ENCODE results near the gene ABCC6. TPM values are rescaled to one million over a fixed set of nuclear protein-coding genes. Genes with fewer than 3 reads are reported as not detected.
A peak's percentile ranks its signal among the peaks of the same experiment; 100 is the strongest.
"Not testable (repeated sequence)": the region's sequence is repeated elsewhere in the genome, so short reads cannot be mapped to it uniquely, and the experiment has no call there.

Gene ABCC6
- total RNA-seq, 1 donor: 0.63 TPM

GRCh38 chr16:16202400-16203143 is 20.7 kb downstream of the ABCC6 start:
- not testable (repeated sequence) for H3K4me3 ChIP-seq (ENCODE audit: low read depth, low read length)
- DNase-seq (ENCODE audit: low read depth): peak; percentile 62
- peak; percentile 18 for TF ChIP-seq CTCF (IDR thresholded peaks at IDR 0.05; ENCODE audit: insufficient read depth, low read length)

- DNase-seq (ENCODE audit: low read depth): not testable (repeated sequence)
Observed at GRCh38 chr16:16201880-16202279, 21.4 kb downstream of the ABCC6 start.

GRCh38 chr16:16200391-16200790 is 22.9 kb downstream of the ABCC6 start:
- H3K4me3 ChIP-seq (ENCODE audit: low read depth, low read length); DNase-seq (ENCODE audit: low read depth): not testable (repeated sequence)

More at GRCh38 chr16:16201880-16202279, 21.4 kb downstream of the ABCC6 start:
- not testable (repeated sequence) for H3K4me3 ChIP-seq (ENCODE audit: low read depth, low read length)

GRCh38 chr16:16199428-16199827 is 23.9 kb downstream of the ABCC6 start:
- not testable (repeated sequence) for H3K4me3 ChIP-seq (ENCODE audit: low read depth, low read length)
- peak; percentile 32 for DNase-seq (ENCODE audit: low read depth)

GRCh38 chr16:16197966-16198365 is 25.3 kb downstream of the ABCC6 start:
- TF ChIP-seq CTCF (IDR thresholded peaks at IDR 0.05; ENCODE audit: insufficient read depth, low read length): no peak
- no peak for DNase-seq (ENCODE audit: low read depth)
- no peak overlapping the region for H3K4me3 ChIP-seq (ENCODE audit: low read depth, low read length)

- no peak overlapping the region for H3K4me3 ChIP-seq (ENCODE audit: low read depth, low read length)
- no peak for TF ChIP-seq CTCF (IDR thresholded peaks at IDR 0.05; ENCODE audit: insufficient read depth, low read length)
- DNase-seq (ENCODE audit: low read depth): no peak
Observed at GRCh38 chr16:16197331-16197730, 26.0 kb downstream of the ABCC6 start.

GRCh38 chr16:16196099-16196498 is 27.2 kb downstream of the ABCC6 start:
- H3K4me3 ChIP-seq (ENCODE audit: low read depth, low read length): no peak overlapping the region
- no peak for DNase-seq (ENCODE audit: low read depth)
- no peak for TF ChIP-seq CTCF (IDR thresholded peaks at IDR 0.05; ENCODE audit: insufficient read depth, low read length)

- H3K4me3 ChIP-seq (ENCODE audit: low read depth, low read length): no peak overlapping the region
- DNase-seq (ENCODE audit: low read depth): no peak
- no peak for TF ChIP-seq CTCF (IDR thresholded peaks at IDR 0.05; ENCODE audit: insufficient read depth, low read length)
Observed at GRCh38 chr16:16191493-16192167, 31.7 kb downstream of the ABCC6 start.

GRCh38 chr16:16190966-16191365 is 32.3 kb downstream of the ABCC6 start:
- not testable (repeated sequence) for DNase-seq (ENCODE audit: low read depth); H3K4me3 ChIP-seq (ENCODE audit: low read depth, low read length)
